K562 (cell line): Measurements from ENCODE around the gene RASL10B. TPM values are rescaled to one million over a fixed set of nuclear protein-coding genes. Genes with fewer than 3 reads are reported as not detected.

Experiments
- ATAC-seq: fragments of 200-7000 bp; cut with Tn5 transposase; 3 replicates; pipeline ENCODE4 v1.9.1; 2020; ENCODE audit warnings: moderate library complexity
- BruUV-seq: library from RNA; stranded (reverse); fragments of 400-500 nt; replicated peaks from 2 replicates; lab custom pipeline; 2021; lab: Mats Ljungman, UMichigan
- CTCF ChIA-PET: fragments of 300-600 bp; formaldehyde crosslinking; extraction: SDS; loops from one replicate; lab custom pipeline; 2021; ENCODE audit warnings: low intra/inter-chr PET ratio; lab: Yijun Ruan, JAX
- POLR2A ChIA-PET: fragments of 300-600, 350-650 bp; sonication (Branson Sonifier 250); formaldehyde crosslinking; extraction: SDS; loops from one replicate; lab custom pipeline; 2021; ENCODE audit warnings: antibody characterized with exemption, inconsistent platforms; lab: Yijun Ruan, JAX
- DNase-seq, 4 experiments: peaks; one replicate each; pipeline versions ENCODE4 v3.0.0 to v3.0.0-alpha.2; 2011 to 2018; ENCODE audit warnings: low spot score in 3 of 4, mixed read lengths in 3 of 4; ENCODE audit errors: extremely low read depth in 1 of 4
- FAIRE-seq: peaks from 2 replicates; lab custom pipeline; 2011; peaks lifted over from hg19 to GRCh38; lab: Jason Lieb, UNC
- H2AFZ ChIP-seq: 2 replicates; pipeline ENCODE4 v1.6.0; 2011; ENCODE audit warnings: low read depth, low read length, control low read depth, inconsistent platforms
- H3K27ac ChIP-seq: fragments of 200-600 bp; 3 replicates; pipeline ENCODE4 v1.8.0; 2011; ENCODE audit warnings: low read depth, mild to moderate bottlenecking, control low read depth, inconsistent platforms, low read length, moderate library complexity, mixed read lengths; ENCODE audit errors: extremely low read depth
- H3K27me3 ChIP-seq, 2 experiments: fragments of 300-600 bp in 1 of 2; 2 replicates in 1 of 2; 3 replicates in 1 of 2; pipeline versions ENCODE4 v1.6.0 to v1.8.0; 2011; ENCODE audit warnings: inconsistent platforms in 2 of 2, low read length in 2 of 2, mild to moderate bottlenecking in 1 of 2, mixed read lengths in 1 of 2, moderate library complexity in 1 of 2; ENCODE audit not compliant: control insufficient read depth in 2 of 2, insufficient read depth in 2 of 2
- H3K36me3 ChIP-seq: fragments of 300-600 bp; 3 replicates; pipeline ENCODE4 v1.8.0; 2011; ENCODE audit warnings: mild to moderate bottlenecking, low read length, inconsistent platforms; ENCODE audit not compliant: control insufficient read depth, insufficient read depth
- H3K4me1 ChIP-seq, 2 experiments: fragments of 200-600 bp in 1 of 2; replicated peaks in 1 of 2; 2 replicates in 1 of 2; 3 replicates in 1 of 2; pipeline versions ENCODE4 v1.5.1 to v1.8.0; 2011; ENCODE audit warnings: inconsistent platforms in 2 of 2, low read length in 2 of 2, mild to moderate bottlenecking in 1 of 2, mixed read lengths in 1 of 2, moderate library complexity in 1 of 2; ENCODE audit not compliant: control insufficient read depth in 2 of 2, insufficient read depth in 2 of 2
- H3K4me2 ChIP-seq: 2 replicates; pipeline ENCODE4 v1.6.1; 2011; ENCODE audit warnings: low read length, control low read depth, inconsistent platforms, mixed read lengths; ENCODE audit not compliant: insufficient read depth
- H3K4me3 ChIP-seq: fragments of 200-600 bp; sonication (generic), shearing (Covaris generic); 2 replicates; pipeline ENCODE4 v1.5.1; 2016; ENCODE audit warnings: control low read depth, inconsistent platforms
- H3K79me2 ChIP-seq: fragments of 200-600 bp; 3 replicates; pipeline ENCODE4 v1.8.0; 2011; ENCODE audit warnings: low read length, inconsistent platforms; ENCODE audit not compliant: control insufficient read depth, insufficient read depth
- H3K9ac ChIP-seq, 2 experiments: 2 replicates each; pipeline versions ENCODE4 v1.6.0 to v1.6.1; 2011; ENCODE audit warnings: low read depth in 2 of 2, low read length in 2 of 2, control low read depth in 1 of 2, inconsistent platforms in 1 of 2, mild to moderate bottlenecking in 1 of 2, mixed read lengths in 1 of 2; ENCODE audit not compliant: insufficient read depth in 1 of 2
- H3K9me1 ChIP-seq: one replicate; pipeline ENCODE4 v1.6.0; 2011; ENCODE audit warnings: inconsistent platforms, mild to moderate bottlenecking, low read length, moderate library complexity; ENCODE audit not compliant: control insufficient read depth, insufficient read depth
- H3K9me3 ChIP-seq: replicated peaks from 2 replicates; pipeline ENCODE4 v1.5.1; 2011; ENCODE audit warnings: low read depth, low read length, inconsistent platforms; ENCODE audit not compliant: control insufficient read depth, insufficient read depth
- H4K20me1 ChIP-seq: replicated peaks from 2 replicates; pipeline ENCODE4 v1.6.1; 2011; ENCODE audit warnings: low read length, inconsistent platforms, mixed read lengths; ENCODE audit not compliant: control insufficient read depth, insufficient read depth
- ATF4 ChIP-seq: fragments of 450-650 bp; formaldehyde crosslinking; IDR thresholded peaks from 2 replicates; pipeline ENCODE4 v1.4.0; 2022; ENCODE audit warnings: mild to moderate bottlenecking, moderate library complexity
- CC2D1A ChIP-seq: fragments of 450-650 bp; IDR thresholded peaks from 2 replicates; pipeline ENCODE4 v1.6.1; 2017; ENCODE audit warnings: mild to moderate bottlenecking
- DEAF1 ChIP-seq: fragments of 450-650 bp; formaldehyde crosslinking; IDR thresholded peaks from 2 replicates; pipeline ENCODE4 v1.4.0; 2020; ENCODE audit warnings: mild to moderate bottlenecking, moderate library complexity
- ETV1 ChIP-seq: fragments of 450-650 bp; conservative IDR thresholded peaks from 2 replicates; pipeline ENCODE4 v1.6.1; 2016; ENCODE audit warnings: missing genetic modification characterization, control low read depth, low read depth, missing compliant biosample characterization
- FUS ChIP-seq: fragments of 200-400 bp; formaldehyde crosslinking; optimal IDR thresholded peaks from 2 replicates; pipeline ENCODE3; 2017; ENCODE audit warnings: low read depth, low read length
- GABPB1 ChIP-seq: sonication (generic); formaldehyde crosslinking; IDR thresholded peaks from 2 replicates; pipeline ENCODE4 v1.8.0; 2022; ENCODE audit warnings: mild to moderate bottlenecking, missing genetic modification reagents
- HOXB6 ChIP-seq: fragments of 250-450 bp; sonication (Bioruptor Pico); IDR thresholded peaks from 2 replicates; pipeline ENCODE4 v1.5.1; 2022; ENCODE audit warnings: mild to moderate bottlenecking, borderline replicate concordance
- LCOR ChIP-seq: sonication (generic); formaldehyde crosslinking; IDR thresholded peaks from 2 replicates; pipeline ENCODE4 v1.8.0; 2022; ENCODE audit warnings: mild to moderate bottlenecking, missing genetic modification reagents
- RCOR1 ChIP-seq, 2 experiments: IDR thresholded peaks; 2 replicates each; pipeline ENCODE4 v1.6.1; 2012; ENCODE audit warnings: low read depth in 2 of 2, low read length in 2 of 2, borderline replicate concordance in 1 of 2, improper control_type of control experiment in 1 of 2
- RHOXF2B ChIP-seq: fragments of 250-450 bp; sonication (Bioruptor Pico); conservative IDR thresholded peaks from 2 replicates; pipeline ENCODE4 v1.5.1; 2021
- TFAP4 ChIP-seq: sonication (generic); formaldehyde crosslinking; IDR thresholded peaks from 2 replicates; pipeline ENCODE4 v1.8.0; 2022; ENCODE audit warnings: missing genetic modification reagents, mild to moderate bottlenecking, moderate library complexity, borderline replicate concordance
- ZNF175 ChIP-seq: fragments of 200-800 bp; sonication (Bioruptor generic); IDR thresholded peaks from 2 replicates; pipeline ENCODE4 v1.6.1; 2016; ENCODE audit warnings: low read depth, mild to moderate bottlenecking, missing genetic modification characterization, missing compliant biosample characterization
- ZNF717 ChIP-seq: fragments of 250-450 bp; sonication (Bioruptor Pico); IDR thresholded peaks from 2 replicates; pipeline ENCODE4 v1.5.0; 2021
- ZNF780A ChIP-seq: fragments of 250-450 bp; sonication (Bioruptor Pico); IDR thresholded peaks from 2 replicates; pipeline ENCODE4 v1.5.0; 2021; ENCODE audit warnings: mild to moderate bottlenecking
- WGBS: fragments of 100-300 bp; shearing (Covaris generic); methylation state at CpG from one replicate; pipeline ENCODE4 v1.1.6; 2016; ENCODE audit warnings: low coverage, mixed read lengths; ENCODE audit not compliant: insufficient coverage; ENCODE audit errors: missing lambda C conversion rate; 5-methylcytosine and 5-hydroxymethylcytosine counted together
- in situ Hi-C: fragments of 300-500 bp; cut with MboI; formaldehyde crosslinking; loops from 4 replicates; pipeline ENCODE4 v1.15.0; 2018; ENCODE audit warnings: inconsistent platforms, mixed read lengths
- intact Hi-C: fragments of 100-400 bp; cut with micrococcal nuclease; formaldehyde crosslinking; loops from 2 replicates; pipeline ENCODE4 v1.14.2; 2022
- polyA plus RNA-seq, 8 experiments: library from polyadenylated mRNA; depleted of rRNA in 4 of 8; stranded (reverse) in 5 of 8; unstranded in 3 of 8; fragments of >200 nt; fragmentation: Nextera tagmentation in 2 of 8; fragmentation: Illumina TruSeq in 1 of 8; extraction: Ambion mirVana in 2 of 8; extraction: Trizol in 1 of 8; gene quantifications; 2 replicates each; pipeline versions ENCODE4 v1.2.1 to v1.2.3, GENCODE V29; 2011 to 2014; ENCODE audit warnings: inconsistent platforms in 1 of 8, missing spikeins in 1 of 8
- total RNA-seq, 7 experiments: library from RNA; depleted of rRNA in 6 of 7; stranded (reverse); fragments of >200 nt in 6 of 7; fragmentation: Illumina TruSeq in 2 of 7; extraction: Trizol in 2 of 7; gene quantifications; 2 replicates each; pipeline versions ENCODE4 v1.2.1 to v1.2.3, GENCODE V29; 2011 to 2021; ENCODE audit warnings: low replicate concordance in 1 of 7
- TF ChIP-seq, protein P1 (sequence below): fragments of 250-450 bp; sonication (Bioruptor Pico); IDR thresholded peaks from 2 replicates; pipeline ENCODE4 v1.5.0; 2022; ENCODE audit warnings: mild to moderate bottlenecking

Gene RASL10B
- total and polyA plus RNA-seq, 9 of the 15 experiments (the other 6 are each of a cell fraction or from before 2014, with no cell fraction given) = 0.04 to 0.31 (median 0.14) TPM; not detected in 2

DNA sequence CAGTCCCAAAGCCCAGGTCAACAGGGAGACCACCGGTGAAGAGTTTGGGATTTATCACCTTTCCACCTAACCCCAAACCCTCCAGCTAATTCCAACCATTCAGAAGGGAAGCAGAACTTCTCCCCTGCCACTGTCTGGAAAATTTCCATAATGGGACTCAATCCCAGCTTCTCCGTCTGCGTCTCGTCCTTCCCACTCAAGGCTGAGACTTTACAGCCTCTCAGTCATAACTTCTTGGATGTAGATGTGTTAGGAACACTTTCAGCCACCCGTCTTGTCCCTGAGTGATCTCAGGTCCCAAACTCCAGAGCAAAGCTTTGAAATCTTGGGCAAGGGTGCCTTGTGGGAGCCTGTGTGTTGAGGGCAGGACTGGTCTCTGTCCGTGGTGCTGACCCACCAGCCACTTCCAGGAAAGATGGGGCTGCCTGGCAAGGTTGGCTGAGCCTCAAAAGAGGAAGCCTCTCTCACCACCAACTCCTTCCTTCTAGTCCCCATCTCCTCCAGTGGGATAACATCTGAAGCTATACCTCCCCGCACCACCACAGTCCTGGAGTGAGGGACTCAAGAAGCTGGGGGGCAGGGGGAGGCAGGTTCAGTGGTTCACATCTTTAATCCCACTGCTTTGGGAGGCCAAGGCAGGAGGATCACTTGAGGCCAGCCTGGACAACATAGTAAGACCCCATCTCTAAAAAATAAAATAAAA, 12.3 kb downstream of the RASL10B start:
- no peak for FAIRE-seq
- BruUV-seq = no TSS peak
- peaks cover 17% of the 10 kb centered on the region for H4K20me1 ChIP-seq
- peaks cover 4% of the 10 kb centered on the region for H3K9me1 ChIP-seq
- 16% methylated on average over 7 of the region's 7 CpGs for WGBS
- intact Hi-C loops (no loop called here), in situ Hi-C loops (loop anchor here (10.0 to 25.0 kb wide), 2 partner anchors 599 to 1306 kb away; partner anchors contain the start of genes NLE1 and UNC45B)
- H3K79me2 ChIP-seq = no peaks in the 10 kb centered on the region
- no peak overlapping the region for H3K4me2 ChIP-seq
- H3K9me3 ChIP-seq = no peaks in the 10 kb centered on the region
- no peaks in the 10 kb centered on the region for H3K36me3 ChIP-seq
- no peak overlapping the region for H3K27ac ChIP-seq
- H3K4me1 ChIP-seq = peaks cover 0 to 16% of the 10 kb centered on the region in 2 experiments; a peak in 3 of 5 replicates
- ChIA-PET POLR2A (interaction anchor here (0.6 to 0.8 kb wide), 4 partner anchors 9 to 193 kb away, joined by 3 read pairs; no protein-coding TSS in a partner anchor), CTCF (no interaction called here)
- H3K4me3 ChIP-seq = no peak overlapping the region
- no peak overlapping the region for H3K9ac ChIP-seq
- DNase-seq = peak in 3 of 4 experiments; percentile 45 to 55 (median 48)
- no peak for ATAC-seq
- H2AFZ ChIP-seq = no peak overlapping the region
- H3K27me3 ChIP-seq = peaks cover 21 to 73% of the 10 kb centered on the region in 2 experiments
- TF ChIP-seq DEAF1 (no peak), CC2D1A (no peak), ETV1 (tag) (no peak), RHOXF2B (CRISPR knock-in tag) (no peak), TFAP4 (CRISPR knock-in tag) (no peak), RCOR1 (IDR thresholded peaks at IDR 0.05; ENCODE audit: borderline replicate concordance in 1 of 2, low read depth in 2 of 2, low read length in 2 of 2) (0 out of 4 replicates have a peak, but pooled peaks of 1 of the 2 experiments have one; percentile 37), ATF4 (CRISPR knock-in tag) (no peak), GABPB1 (CRISPR knock-in tag) (no peak), LCOR (CRISPR knock-in tag) (no peak), FUS (no peak), ZNF717 (CRISPR knock-in tag) (no peak), HOXB6 (CRISPR knock-in tag) (no peak), ZNF780A (CRISPR knock-in tag) (no peak), ZNF175 (CRISPR knock-in tag) (no peak)
- TF ChIP-seq, protein P1, sequence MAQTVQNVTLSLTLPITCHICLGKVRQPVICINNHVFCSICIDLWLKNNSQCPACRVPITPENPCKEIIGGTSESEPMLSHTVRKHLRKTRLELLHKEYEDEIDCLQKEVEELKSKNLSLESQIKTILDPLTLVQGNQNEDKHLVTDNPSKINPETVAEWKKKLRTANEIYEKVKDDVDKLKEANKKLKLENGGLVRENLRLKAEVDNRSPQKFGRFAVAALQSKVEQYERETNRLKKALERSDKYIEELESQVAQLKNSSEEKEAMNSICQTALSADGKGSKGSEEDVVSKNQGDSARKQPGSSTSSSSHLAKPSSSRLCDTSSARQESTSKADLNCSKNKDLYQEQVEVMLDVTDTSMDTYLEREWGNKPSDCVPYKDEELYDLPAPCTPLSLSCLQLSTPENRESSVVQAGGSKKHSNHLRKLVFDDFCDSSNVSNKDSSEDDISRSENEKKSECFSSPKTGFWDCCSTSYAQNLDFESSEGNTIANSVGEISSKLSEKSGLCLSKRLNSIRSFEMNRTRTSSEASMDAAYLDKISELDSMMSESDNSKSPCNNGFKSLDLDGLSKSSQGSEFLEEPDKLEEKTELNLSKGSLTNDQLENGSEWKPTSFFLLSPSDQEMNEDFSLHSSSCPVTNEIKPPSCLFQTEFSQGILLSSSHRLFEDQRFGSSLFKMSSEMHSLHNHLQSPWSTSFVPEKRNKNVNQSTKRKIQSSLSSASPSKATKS = no peak
